Measurements from ENCODE around the gene SPDYE4. TPM values are rescaled to one million over a fixed set of nuclear protein-coding genes. Genes with fewer than 3 reads are reported as not detected.

SPDYE4 gene
- total and polyA plus RNA-seq, 8 donors = not detected

DNA sequence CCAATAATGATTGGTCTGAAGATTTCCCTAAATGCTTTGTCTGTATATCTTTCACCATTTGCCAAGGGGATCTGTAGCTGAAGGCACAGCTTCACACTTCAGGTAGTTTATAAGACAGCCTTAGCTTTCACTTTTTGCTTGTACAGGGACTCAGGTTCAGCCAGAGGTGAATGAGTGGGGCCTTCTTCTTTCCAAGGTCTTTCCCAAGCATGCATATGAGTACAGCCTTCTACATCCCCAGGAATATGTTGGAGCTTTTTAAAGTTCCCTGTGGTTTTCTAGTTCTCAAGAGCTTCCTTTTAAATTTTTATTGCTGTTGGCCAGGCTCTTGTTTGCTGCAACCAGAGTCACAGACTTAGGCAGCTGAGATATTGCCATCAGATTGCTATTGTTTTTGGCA, 17.9 kb upstream of the SPDYE4 start:
- no peaks in the 10 kb centered on the region for H3K4me1 ChIP-seq
- H3K36me3 ChIP-seq = no peaks in the 10 kb centered on the region
- TF ChIP-seq POLR2AphosphoS5 (IDR thresholded peaks at IDR 0.05) (no peak), EP300 (IDR thresholded peaks at IDR 0.05) (no peak), POLR2A (IDR thresholded peaks at IDR 0.05) (no peak)
- TF ChIP-seq, protein P1, sequence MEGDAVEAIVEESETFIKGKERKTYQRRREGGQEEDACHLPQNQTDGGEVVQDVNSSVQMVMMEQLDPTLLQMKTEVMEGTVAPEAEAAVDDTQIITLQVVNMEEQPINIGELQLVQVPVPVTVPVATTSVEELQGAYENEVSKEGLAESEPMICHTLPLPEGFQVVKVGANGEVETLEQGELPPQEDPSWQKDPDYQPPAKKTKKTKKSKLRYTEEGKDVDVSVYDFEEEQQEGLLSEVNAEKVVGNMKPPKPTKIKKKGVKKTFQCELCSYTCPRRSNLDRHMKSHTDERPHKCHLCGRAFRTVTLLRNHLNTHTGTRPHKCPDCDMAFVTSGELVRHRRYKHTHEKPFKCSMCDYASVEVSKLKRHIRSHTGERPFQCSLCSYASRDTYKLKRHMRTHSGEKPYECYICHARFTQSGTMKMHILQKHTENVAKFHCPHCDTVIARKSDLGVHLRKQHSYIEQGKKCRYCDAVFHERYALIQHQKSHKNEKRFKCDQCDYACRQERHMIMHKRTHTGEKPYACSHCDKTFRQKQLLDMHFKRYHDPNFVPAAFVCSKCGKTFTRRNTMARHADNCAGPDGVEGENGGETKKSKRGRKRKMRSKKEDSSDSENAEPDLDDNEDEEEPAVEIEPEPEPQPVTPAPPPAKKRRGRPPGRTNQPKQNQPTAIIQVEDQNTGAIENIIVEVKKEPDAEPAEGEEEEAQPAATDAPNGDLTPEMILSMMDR (IDR thresholded peaks at IDR 0.05) = no peak
- no peak overlapping the region for H3K27ac ChIP-seq
- H3K9me3 ChIP-seq = no peaks in the 10 kb centered on the region
- no peak overlapping the region for H3K4me3 ChIP-seq
- DNase-seq = no peak
- intact Hi-C loops (cut with DNase I; ENCODE audit: low total_unique reads) = no loop called here
- H3K27me3 ChIP-seq = peaks cover 0 to 19% (median 0%) of the 10 kb centered on the region in 3 donors

- intact Hi-C loops (cut with DNase I; ENCODE audit: low total_unique reads) = no loop called here
- Histone ChIP-seq H3K27me3 (peaks cover 0 to 10% (median 0%) of the 10 kb centered on the region in 3 donors), H3K4me1 (no peaks in the 10 kb centered on the region), H3K4me3 (no peak overlapping the region), H3K27ac (no peak overlapping the region), H3K36me3 (no peaks in the 10 kb centered on the region), H3K9me3 (no peaks in the 10 kb centered on the region)
- 86 to 94% (median 89%) methylated on average over 2 of the region's 2 CpGs for WGBS, 5 donors
- DNase-seq = no peak
- TF ChIP-seq, protein P1 (IDR thresholded peaks at IDR 0.05) = no peak
- TF ChIP-seq EP300 (IDR thresholded peaks at IDR 0.05) (no peak), POLR2AphosphoS5 (IDR thresholded peaks at IDR 0.05) (no peak), POLR2A (IDR thresholded peaks at IDR 0.05) (no peak)
Observed at GRCh38 chr17:8766731-8767130, 8.4 kb upstream of the SPDYE4 start.

- 82 to 87% (median 85%) methylated on average over 8 of the region's 8 CpGs for WGBS, 5 donors
- no peak for DNase-seq
- Histone ChIP-seq H3K27me3 (no peaks in the 10 kb centered on the region), H3K4me1 (no peaks in the 10 kb centered on the region), H3K36me3 (no peaks in the 10 kb centered on the region), H3K4me3 (no peak overlapping the region), H3K9me3 (no peaks in the 10 kb centered on the region), H3K27ac (no peak overlapping the region)
- TF ChIP-seq EP300 (IDR thresholded peaks at IDR 0.05) = no peak
- intact Hi-C loops (cut with DNase I; ENCODE audit: low total_unique reads) = no loop called here
Observed at GRCh38 chr17:8762012-8762411, 3.7 kb upstream of the SPDYE4 start.

- H3K4me3 ChIP-seq = no peak overlapping the region
- H3K27me3 ChIP-seq = peaks cover 0 to 23% (median 0%) of the 10 kb centered on the region in 3 donors
- H3K27ac ChIP-seq = no peak overlapping the region
- intact Hi-C loops (cut with DNase I; ENCODE audit: low total_unique reads) = no loop called here
- DNase-seq = no peak
- H3K9me3 ChIP-seq = no peaks in the 10 kb centered on the region
- TF ChIP-seq EP300 (IDR thresholded peaks at IDR 0.05) = no peak
- TF ChIP-seq, protein P1 (IDR thresholded peaks at IDR 0.05) = no peak
- no peak for TF ChIP-seq POLR2AphosphoS5 (IDR thresholded peaks at IDR 0.05)
- no peak for TF ChIP-seq POLR2A (IDR thresholded peaks at IDR 0.05)
- H3K36me3 ChIP-seq = no peaks in the 10 kb centered on the region
- no peaks in the 10 kb centered on the region for H3K4me1 ChIP-seq
- WGBS, 5 donors = 77 to 87% (median 83%) methylated on average over 13 of the region's 13 CpGs
Observed at GRCh38 chr17:8757189-8757588, 1.2 kb downstream of the SPDYE4 start.

- DNase-seq = no peak
- no peak for TF ChIP-seq POLR2A (IDR thresholded peaks at IDR 0.05)
- no peak for TF ChIP-seq POLR2AphosphoS5 (IDR thresholded peaks at IDR 0.05)
- TF ChIP-seq, protein P1 (IDR thresholded peaks at IDR 0.05) = no peak
- TF ChIP-seq EP300 (IDR thresholded peaks at IDR 0.05) = no peak
- peaks cover 0 to 23% (median 0%) of the 10 kb centered on the region in 3 donors for H3K27me3 ChIP-seq
- no peak overlapping the region for H3K27ac ChIP-seq
- H3K4me1 ChIP-seq = no peaks in the 10 kb centered on the region
- no peaks in the 10 kb centered on the region for H3K36me3 ChIP-seq
- intact Hi-C loops (cut with DNase I; ENCODE audit: low total_unique reads) = no loop called here
- no peaks in the 10 kb centered on the region for H3K9me3 ChIP-seq
- WGBS, 5 donors = 86 to 93% (median 90%) methylated on average over 12 of the region's 12 CpGs
- H3K4me3 ChIP-seq = no peak overlapping the region
Observed at GRCh38 chr17:8755590-8756255, 2.6 kb downstream of the SPDYE4 start.
